ENCODE measurements around the gene DNAH2.

The DNAH2 gene

GRCh38 chr17:7742729-7743128, 25.2 kb downstream of the DNAH2 start:
- no peak for TF ChIP-seq CTCF (IDR thresholded peaks at IDR 0.05; ENCODE audit: insufficient read depth, low read depth, low read length, missing control alignments)
- no peak overlapping the region for H3K4me3 ChIP-seq (ENCODE audit: low read length)
- DNase-seq (ENCODE audit: low read depth): no peak

- DNase-seq (ENCODE audit: low read depth): no peak
- no peak overlapping the region for H3K4me3 ChIP-seq (ENCODE audit: low read length)
- no peak for TF ChIP-seq CTCF (IDR thresholded peaks at IDR 0.05; ENCODE audit: insufficient read depth, low read depth, low read length, missing control alignments)
Observed at GRCh38 chr17:7744416-7744815, 26.9 kb downstream of the DNAH2 start.

GRCh38 chr17:7745748-7746470, 28.4 kb downstream of the DNAH2 start:
- peak; percentile 69 for DNase-seq (ENCODE audit: low read depth)
- no peak for TF ChIP-seq CTCF (IDR thresholded peaks at IDR 0.05; ENCODE audit: insufficient read depth, low read depth, low read length, missing control alignments)
- H3K4me3 ChIP-seq (ENCODE audit: low read length): no peak overlapping the region

GRCh38 chr17:7747635-7748071, 30.1 kb downstream of the DNAH2 start:
- no peak for TF ChIP-seq CTCF (IDR thresholded peaks at IDR 0.05; ENCODE audit: insufficient read depth, low read depth, low read length, missing control alignments)
- DNase-seq (ENCODE audit: low read depth): no peak
- no peak overlapping the region for H3K4me3 ChIP-seq (ENCODE audit: low read length)

- DNase-seq (ENCODE audit: low read depth): no peak
- TF ChIP-seq CTCF (IDR thresholded peaks at IDR 0.05; ENCODE audit: insufficient read depth, low read depth, low read length, missing control alignments): no peak
- no peak overlapping the region for H3K4me3 ChIP-seq (ENCODE audit: low read length)
Observed at GRCh38 chr17:7748076-7748775, 30.7 kb downstream of the DNAH2 start.

- TF ChIP-seq CTCF (IDR thresholded peaks at IDR 0.05; ENCODE audit: insufficient read depth, low read depth, low read length, missing control alignments): no peak
- H3K4me3 ChIP-seq (ENCODE audit: low read length): no peak overlapping the region
- peak; percentile 64 for DNase-seq (ENCODE audit: low read depth)
Observed at GRCh38 chr17:7750321-7750821, 32.8 kb downstream of the DNAH2 start.

All from epithelial cell of esophagus (primary cell).